Spleen (tissue), 11 donors: ENCODE results near the gene CADM2. TPM values are rescaled to one million over a fixed set of nuclear protein-coding genes. Genes with fewer than 3 reads are reported as not detected.

Experiments
- DNase-seq: peaks from one replicate; pipeline ENCODE4 v3.0.0-alpha.2; 2020
- H3K27ac ChIP-seq, 8 donors: fragments of 200-600 bp; sonication (generic) in 7 of 8; 1 replicate in 4 of 8; 2 replicates in 4 of 8; pipeline versions ENCODE4 v1.5.0 to v1.8.0; 2016 to 2021; ENCODE audit warnings: inconsistent platforms in 4 of 8, mild to moderate bottlenecking in 4 of 8, moderate library complexity in 1 of 8
- H3K27me3 ChIP-seq, 7 donors: fragments of 200-600 bp; sonication (generic) in 6 of 7; replicated peaks in 1 of 7; 1 replicate in 4 of 7; 2 replicates in 3 of 7; pipeline versions ENCODE4 v1.5.0 to v1.8.0; 2016 to 2021; ENCODE audit warnings: inconsistent platforms in 3 of 7, mild to moderate bottlenecking in 1 of 7
- H3K36me3 ChIP-seq, 6 donors: fragments of 200-600 bp; sonication (generic) in 5 of 6; 1 replicate in 4 of 6; 2 replicates in 2 of 6; pipeline versions ENCODE4 v1.5.0 to v1.8.0; 2016 to 2021; ENCODE audit warnings: inconsistent platforms in 2 of 6
- H3K4me1 ChIP-seq, 6 donors: fragments of 200-600 bp; sonication (generic) in 5 of 6; 1 replicate in 3 of 6; 2 replicates in 3 of 6; pipeline versions ENCODE4 v1.5.0 to v1.8.0; 2016 to 2021; ENCODE audit warnings: inconsistent platforms in 3 of 6
- H3K4me3 ChIP-seq, 8 donors: fragments of 200-600 bp; sonication (generic) in 7 of 8; 1 replicate in 4 of 8; 2 replicates in 4 of 8; pipeline versions ENCODE4 v1.5.0 to v1.8.0; 2016 to 2021; ENCODE audit warnings: inconsistent platforms in 4 of 8, mild to moderate bottlenecking in 4 of 8, moderate library complexity in 2 of 8
- H3K9me3 ChIP-seq, 8 donors: fragments of 200-600 bp; sonication (generic) in 7 of 8; 1 replicate in 4 of 8; 2 replicates in 4 of 8; pipeline versions ENCODE4 v1.5.0 to v1.8.0; 2016 to 2021; ENCODE audit warnings: inconsistent platforms in 4 of 8
- CTCF ChIP-seq, 11 experiments: fragments of 200-600 bp in 7 of 11; fragments of 450-650 bp in 4 of 11; sonication (generic) in 4 of 11; IDR thresholded peaks in 8 of 11; conservative IDR thresholded peaks in 3 of 11; 1 replicate in 7 of 11; 2 replicates in 4 of 11; pipeline versions ENCODE4 v1.4.0 to v1.8.0; 2016 to 2021; ENCODE audit warnings: antibody characterized with exemption in 11 of 11, inconsistent platforms in 4 of 11, mild to moderate bottlenecking in 1 of 11
- POLR2A ChIP-seq, 3 donors: fragments of 450-650 bp; IDR thresholded peaks; one replicate each; pipeline ENCODE4 v1.5.1; 2017; ENCODE audit warnings: antibody characterized with exemption in 3 of 3, mild to moderate bottlenecking in 1 of 3
- POLR2AphosphoS5 ChIP-seq, 3 donors: sonication (generic); formaldehyde crosslinking; IDR thresholded peaks; one replicate each; pipeline ENCODE4 v1.5.1; 2017; ENCODE audit warnings: antibody characterized with exemption in 3 of 3
- WGBS, 5 donors: extraction: QIAGEN DNeasy Blood & Tissue Kit in 3 of 5; methylation state at CpG; one replicate each; pipeline versions ENCODE4 v1.1.5 to v1.1.7; 2013 to 2018; 5-methylcytosine and 5-hydroxymethylcytosine counted together
- intact Hi-C: fragments of 100-400 bp; cut with DNase I; formaldehyde crosslinking; loops from one replicate; pipeline ENCODE4 v1.15.0; 2023; ENCODE audit warnings: low total_unique reads
- polyA plus RNA-seq, 3 donors: library from polyadenylated mRNA; stranded (reverse); fragments of 200-250 nt; gene quantifications; one replicate each; pipeline ENCODE4 v1.2.1, GENCODE V29; 2013
- total RNA-seq, 7 donors: library from RNA; depleted of rRNA in 3 of 7; stranded (reverse); fragments of >200 nt in 3 of 7; fragmentation: NEBNext Ultra II Directional in 4 of 7; extraction: Animal tissue kit (Norgen Biotek cat#: 25700) in 4 of 7; gene quantifications; one replicate each; pipeline versions ENCODE4 v1.1.0 to v1.2.1, GENCODE V29; 2016 to 2021
- donor health status: healthy with polysubstance abuse.
- donor health status: DM: no; HTN: no; CAD: no; lungs with moderate emphysema.
- donor health status: DM: no; HTN: no; CAD: no.
- donor health status: Bipolar disorder and iron deficiency.
- donor health status: healthy.
- donor health status: DM: no; HTN: no; CAD: no.
- donor health status: DM: yes; HTN: yes; CAD: no.

CADM2 gene
- total and polyA plus RNA-seq, 10 donors, result 0.03 to 4.0 (median 1.0) TPM; not detected in 1

GRCh38 chr3:84989102-84989501 is 30.3 kb downstream of the CADM2 start:
- intact Hi-C loops, result no loop called here
- Histone ChIP-seq H3K4me1 (no peaks in the 10 kb centered on the region), H3K27me3 (no peaks in the 10 kb centered on the region), H3K9me3 (no peaks in the 10 kb centered on the region), H3K36me3 (no peaks in the 10 kb centered on the region), H3K4me3 (no peak overlapping the region), H3K27ac (no peak overlapping the region)
- no peak for TF ChIP-seq CTCF (IDR thresholded peaks at IDR 0.05 in 8 of 11, conservative IDR thresholded peaks at IDR 0.05 in 3 of 11)
- no peak for DNase-seq

GRCh38 chr3:84991422-84991900 is 32.7 kb downstream of the CADM2 start:
- TF ChIP-seq POLR2AphosphoS5 (IDR thresholded peaks at IDR 0.05), result no peak
- no peak for TF ChIP-seq POLR2A (IDR thresholded peaks at IDR 0.05)
- no peak for TF ChIP-seq CTCF (IDR thresholded peaks at IDR 0.05 in 8 of 11, conservative IDR thresholded peaks at IDR 0.05 in 3 of 11)

GRCh38 chr3:84993956-84994355 is 35.2 kb downstream of the CADM2 start:
- H3K9me3 ChIP-seq, result no peaks in the 10 kb centered on the region
- H3K27me3 ChIP-seq, result no peaks in the 10 kb centered on the region
- H3K4me3 ChIP-seq, result no peak overlapping the region
- H3K36me3 ChIP-seq, result no peaks in the 10 kb centered on the region
- intact Hi-C loops, result no loop called here
- WGBS, 5 donors, result 71 to 81% (median 75%) methylated on average over 4 of the region's 4 CpGs
- no peak overlapping the region for H3K27ac ChIP-seq
- H3K4me1 ChIP-seq, result no peaks in the 10 kb centered on the region
- no peak for TF ChIP-seq POLR2A (IDR thresholded peaks at IDR 0.05)
- no peak for TF ChIP-seq CTCF (IDR thresholded peaks at IDR 0.05 in 8 of 11, conservative IDR thresholded peaks at IDR 0.05 in 3 of 11)
- TF ChIP-seq POLR2AphosphoS5 (IDR thresholded peaks at IDR 0.05), result no peak
- no peak for DNase-seq

More at GRCh38 chr3:84991422-84991900, 32.7 kb downstream of the CADM2 start:
- H3K4me3 ChIP-seq, result no peak overlapping the region
- no peak overlapping the region for H3K27ac ChIP-seq
- H3K4me1 ChIP-seq, result no peaks in the 10 kb centered on the region
- WGBS, 5 donors, result 37 to 65% (median 58%) methylated on average over 1 of the region's 1 CpG
- intact Hi-C loops, result no loop called here
- DNase-seq, result no peak
- no peaks in the 10 kb centered on the region for H3K9me3 ChIP-seq
- H3K36me3 ChIP-seq, result no peaks in the 10 kb centered on the region
- H3K27me3 ChIP-seq, result no peaks in the 10 kb centered on the region

GRCh38 chr3:84998545-84998944 is 39.8 kb downstream of the CADM2 start:
- intact Hi-C loops, result no loop called here
- Histone ChIP-seq H3K4me1 (no peaks in the 10 kb centered on the region), H3K27ac (no peak overlapping the region), H3K4me3 (no peak overlapping the region), H3K36me3 (no peaks in the 10 kb centered on the region), H3K27me3 (no peaks in the 10 kb centered on the region), H3K9me3 (no peaks in the 10 kb centered on the region)
- DNase-seq, result no peak
- TF ChIP-seq POLR2AphosphoS5 (IDR thresholded peaks at IDR 0.05) (no peak), POLR2A (IDR thresholded peaks at IDR 0.05) (no peak), CTCF (IDR thresholded peaks at IDR 0.05 in 8 of 11, conservative IDR thresholded peaks at IDR 0.05 in 3 of 11) (no peak)
- WGBS, 5 donors, result 70 to 87% (median 76%) methylated on average over 3 of the region's 3 CpGs
